ENCODE data around the gene MIB1. TPM values are rescaled to one million over a fixed set of nuclear protein-coding genes. Genes with fewer than 3 reads are reported as not detected.
A peak's percentile ranks its signal among the peaks of the same experiment; 100 is the strongest.

Gene MIB1
- 40.4 and 56.2 TPM in 2 replicates for total RNA-seq (2014; rRNA removed; shearing (Covaris generic); ENCODE audit: low replicate concordance)

- Histone ChIP-seq H3K79me2 (ENCODE audit: low read length) (peaks cover 48% of the 10 kb centered on the region), H3K4me1 (ENCODE audit: low read length) (peaks cover 42% of the 10 kb centered on the region), H3K27me3 (ENCODE audit: low read length) (no peaks in the 10 kb centered on the region), H3K4me2 (ENCODE audit: low read depth, low read length, poor library complexity, severe bottlenecking) (peak within 1 kb of the TSS; percentile 75), H4K20me1 (ENCODE audit: insufficient read depth, low read depth, low read length) (peaks cover 8% of the 10 kb centered on the region; the same call in 1 of the 2 replicates), H3K9me2 (replicated peaks; ENCODE audit: insufficient read depth, low read length) (no peaks in the 10 kb centered on the region), H3K27ac (ENCODE audit: low read length) (peak within 1 kb of the TSS; percentile 92), H3K9ac (ENCODE audit: low read length) (peak within 1 kb of the TSS; percentile 100), H3K4me3 (ENCODE audit: low read length) (peak within 1 kb of the TSS; percentile 96), H3K36me3 (ENCODE audit: insufficient read depth, low read length) (peaks cover 3% of the 10 kb centered on the region; the same call in 1 of the 2 replicates), H2AFZ (ENCODE audit: low read length) (peak within 1 kb of the TSS; percentile 92), H3K9me3 (ENCODE audit: low read length) (no peaks in the 10 kb centered on the region)
- peak; percentile 99 for DNase-seq
These were observed at the start of gene MIB1 for GRCh38 chr18:21740538-21741311. Gene MIB1, plus strand, starts transcription at chr18:21740792. Its CDS starts 792 bp downstream, at chr18:21741584.

GRCh38 chr18:21693322-21693721 lies 47.3 kb upstream of the MIB1 start:
- Histone ChIP-seq H2AFZ (ENCODE audit: low read length) (no peak overlapping the region), H3K27ac (ENCODE audit: low read length) (no peak overlapping the region), H3K4me2 (ENCODE audit: low read depth, low read length, poor library complexity, severe bottlenecking) (no peak overlapping the region), H3K79me2 (ENCODE audit: low read length) (peaks cover 64% of the 10 kb centered on the region), H3K4me1 (ENCODE audit: low read length) (peaks cover 11% of the 10 kb centered on the region), H3K36me3 (ENCODE audit: insufficient read depth, low read length) (peaks cover 72% of the 10 kb centered on the region), H4K20me1 (ENCODE audit: insufficient read depth, low read depth, low read length) (no peaks in the 10 kb centered on the region), H3K27me3 (ENCODE audit: low read length) (no peaks in the 10 kb centered on the region), H3K9me2 (replicated peaks; ENCODE audit: insufficient read depth, low read length) (no peaks in the 10 kb centered on the region), H3K9ac (ENCODE audit: low read length) (no peak overlapping the region), H3K9me3 (ENCODE audit: low read length) (no peaks in the 10 kb centered on the region), H3K4me3 (ENCODE audit: low read length) (no peak overlapping the region)
- no peak for DNase-seq

GRCh38 chr18:21700528-21701075 lies 40.0 kb upstream of the MIB1 start:
- H3K9me2 ChIP-seq (replicated peaks; ENCODE audit: insufficient read depth, low read length): no peaks in the 10 kb centered on the region
- H2AFZ ChIP-seq (ENCODE audit: low read length): no peak overlapping the region
- H3K9ac ChIP-seq (ENCODE audit: low read length): peak overlapping the region; percentile 63; the same call in 1 of the 2 replicates
- H3K9me3 ChIP-seq (ENCODE audit: low read length): no peaks in the 10 kb centered on the region
- peaks cover 41% of the 10 kb centered on the region for H3K36me3 ChIP-seq (ENCODE audit: insufficient read depth, low read length)
- no peaks in the 10 kb centered on the region for H4K20me1 ChIP-seq (ENCODE audit: insufficient read depth, low read depth, low read length)
- no peak overlapping the region for H3K4me3 ChIP-seq (ENCODE audit: low read length)
- DNase-seq: peak; percentile 71
- H3K4me2 ChIP-seq (ENCODE audit: low read depth, low read length, poor library complexity, severe bottlenecking): peak overlapping the region; percentile 95
- no peaks in the 10 kb centered on the region for H3K27me3 ChIP-seq (ENCODE audit: low read length)
- peak overlapping the region; percentile 97 for H3K27ac ChIP-seq (ENCODE audit: low read length)
- H3K79me2 ChIP-seq (ENCODE audit: low read length): peaks cover 52% of the 10 kb centered on the region
- H3K4me1 ChIP-seq (ENCODE audit: low read length): peaks cover 47% of the 10 kb centered on the region

- Histone ChIP-seq H3K4me1 (ENCODE audit: low read length) (peaks cover 50% of the 10 kb centered on the region), H4K20me1 (ENCODE audit: insufficient read depth, low read depth, low read length) (no peaks in the 10 kb centered on the region), H3K27me3 (ENCODE audit: low read length) (no peaks in the 10 kb centered on the region), H3K9me3 (ENCODE audit: low read length) (no peaks in the 10 kb centered on the region), H2AFZ (ENCODE audit: low read length) (no peak overlapping the region), H3K4me2 (ENCODE audit: low read depth, low read length, poor library complexity, severe bottlenecking) (peak overlapping the region; percentile 95), H3K9me2 (replicated peaks; ENCODE audit: insufficient read depth, low read length) (no peaks in the 10 kb centered on the region), H3K4me3 (ENCODE audit: low read length) (peak overlapping the region; percentile 98), H3K9ac (ENCODE audit: low read length) (peak overlapping the region; percentile 63), H3K79me2 (ENCODE audit: low read length) (peaks cover 55% of the 10 kb centered on the region), H3K36me3 (ENCODE audit: insufficient read depth, low read length) (peaks cover 38% of the 10 kb centered on the region), H3K27ac (ENCODE audit: low read length) (peak overlapping the region; percentile 97)
- DNase-seq: no peak
These were observed 39.0 kb upstream of the MIB1 start for GRCh38 chr18:21701621-21702020.

- H3K4me3 ChIP-seq (ENCODE audit: low read length): peak overlapping the region; percentile 98
These were observed 38.0 kb upstream of the MIB1 start for GRCh38 chr18:21702602-21703001.

GRCh38 chr18:21703241-21703820 lies 37.3 kb upstream of the MIB1 start:
- Histone ChIP-seq H3K4me2 (ENCODE audit: low read depth, low read length, poor library complexity, severe bottlenecking) (peak overlapping the region; percentile 95), H3K79me2 (ENCODE audit: low read length) (peaks cover 49% of the 10 kb centered on the region), H3K36me3 (ENCODE audit: insufficient read depth, low read length) (peaks cover 32% of the 10 kb centered on the region), H3K9me2 (replicated peaks; ENCODE audit: insufficient read depth, low read length) (no peaks in the 10 kb centered on the region), H4K20me1 (ENCODE audit: insufficient read depth, low read depth, low read length) (no peaks in the 10 kb centered on the region), H3K4me3 (ENCODE audit: low read length) (peak overlapping the region; percentile 98), H3K4me1 (ENCODE audit: low read length) (peaks cover 50% of the 10 kb centered on the region), H3K9ac (ENCODE audit: low read length) (peak overlapping the region; percentile 97), H3K27me3 (ENCODE audit: low read length) (no peaks in the 10 kb centered on the region), H2AFZ (ENCODE audit: low read length) (peak overlapping the region; percentile 47; the same call in 1 of the 2 replicates), H3K27ac (ENCODE audit: low read length) (peak overlapping the region; percentile 97), H3K9me3 (ENCODE audit: low read length) (no peaks in the 10 kb centered on the region)
- DNase-seq: peak; percentile 91

More at GRCh38 chr18:21702602-21703001, 38.0 kb upstream of the MIB1 start:
- no peaks in the 10 kb centered on the region for H4K20me1 ChIP-seq (ENCODE audit: insufficient read depth, low read depth, low read length)
- no peaks in the 10 kb centered on the region for H3K27me3 ChIP-seq (ENCODE audit: low read length)
- no peak for DNase-seq
- peak overlapping the region; percentile 63 for H3K9ac ChIP-seq (ENCODE audit: low read length)
- H3K79me2 ChIP-seq (ENCODE audit: low read length): peaks cover 53% of the 10 kb centered on the region
- no peaks in the 10 kb centered on the region for H3K9me3 ChIP-seq (ENCODE audit: low read length)
- H2AFZ ChIP-seq (ENCODE audit: low read length): no peak overlapping the region
- peak overlapping the region; percentile 97 for H3K27ac ChIP-seq (ENCODE audit: low read length)
- H3K4me1 ChIP-seq (ENCODE audit: low read length): peaks cover 50% of the 10 kb centered on the region
- H3K9me2 ChIP-seq (replicated peaks; ENCODE audit: insufficient read depth, low read length): no peaks in the 10 kb centered on the region
- H3K4me2 ChIP-seq (ENCODE audit: low read depth, low read length, poor library complexity, severe bottlenecking): peak overlapping the region; percentile 95
- peaks cover 34% of the 10 kb centered on the region for H3K36me3 ChIP-seq (ENCODE audit: insufficient read depth, low read length)

- Histone ChIP-seq H2AFZ (ENCODE audit: low read length) (peak within 1 kb of the TSS; percentile 93), H3K9me3 (ENCODE audit: low read length) (no peaks in the 10 kb centered on the region), H3K9me2 (replicated peaks; ENCODE audit: insufficient read depth, low read length) (no peaks in the 10 kb centered on the region), H3K4me1 (ENCODE audit: low read length) (peaks cover 41% of the 10 kb centered on the region), H3K27ac (ENCODE audit: low read length) (peak within 1 kb of the TSS; percentile 97), H3K4me2 (ENCODE audit: low read depth, low read length, poor library complexity, severe bottlenecking) (peak within 1 kb of the TSS; percentile 95), H4K20me1 (ENCODE audit: insufficient read depth, low read depth, low read length) (no peaks in the 10 kb centered on the region), H3K79me2 (ENCODE audit: low read length) (peaks cover 34% of the 10 kb centered on the region), H3K36me3 (ENCODE audit: insufficient read depth, low read length) (peaks cover 19% of the 10 kb centered on the region; the same call in 1 of the 2 replicates), H3K9ac (ENCODE audit: low read length) (peak within 1 kb of the TSS; percentile 97), H3K27me3 (ENCODE audit: low read length) (no peaks in the 10 kb centered on the region), H3K4me3 (ENCODE audit: low read length) (peak within 1 kb of the TSS; percentile 98)
- DNase-seq: peak; percentile 97
These were observed 35.8 kb upstream of the MIB1 start, which contains the start of gene ABHD3 for GRCh38 chr18:21704603-21705364. Gene ABHD3, minus strand, starts transcription at chr18:21704774. Its CDS starts 109 bp downstream, at chr18:21704665.
